WTC11 (cell line): ENCODE results near the gene PHLPP1. TPM values are rescaled to one million over a fixed set of nuclear protein-coding genes. Genes with fewer than 3 reads are reported as not detected.

Source experiments
- ATAC-seq: fragments of 200-7000 bp; cut with Tn5 transposase; 2 replicates; pipeline ENCODE4 v1.10.0; 2021; ENCODE audit warnings: mild to moderate bottlenecking, moderate library complexity
- CTCF ChIA-PET: fragments of 300-600 bp; sonication (Branson Sonifier 250); formaldehyde crosslinking; loops from one replicate; lab custom pipeline; 2021; ENCODE audit warnings: antibody characterized with exemption; lab: Charles Lee
- POLR2A ChIA-PET: fragments of 350-600 bp; sonication (Branson Sonifier 250); formaldehyde crosslinking; loops from one replicate; lab custom pipeline; 2021; ENCODE audit warnings: antibody characterized with exemption; lab: Charles Lee
- DNase-seq: peaks from one replicate; pipeline ENCODE4 v3.0.0; 2021; ENCODE audit warnings: low spot score
- H3K27ac Mint-ChIP-seq: 2 replicates; pipeline ENCODE4 v1.8.0; 2021; ENCODE audit warnings: mixed read lengths
- H3K27me3 Mint-ChIP-seq: 2 replicates; pipeline ENCODE4 v1.8.0; 2021; ENCODE audit warnings: low read depth, mild to moderate bottlenecking, moderate library complexity, mixed read lengths
- H3K36me3 Mint-ChIP-seq: 2 replicates; pipeline ENCODE4 v1.8.0; 2021; ENCODE audit warnings: mixed read lengths
- H3K4me1 Mint-ChIP-seq: 2 replicates; pipeline ENCODE4 v1.8.0; 2022; ENCODE audit warnings: mixed read lengths
- H3K4me3 Mint-ChIP-seq: 2 replicates; pipeline ENCODE4 v1.8.0; 2021; ENCODE audit warnings: mild to moderate bottlenecking, moderate library complexity, mixed read lengths
- H3K9me3 Mint-ChIP-seq: 2 replicates; pipeline ENCODE4 v1.8.0; 2021; ENCODE audit warnings: mixed read lengths
- EMX1 ChIP-seq: fragments of 250-450 bp; sonication (Bioruptor Pico); IDR thresholded peaks from 2 replicates; pipeline ENCODE4 v1.8.0; 2021; ENCODE audit warnings: mild to moderate bottlenecking
- GTF2I ChIP-seq: fragments of 250-450 bp; sonication (Bioruptor Pico); conservative IDR thresholded peaks from 2 replicates; pipeline ENCODE4 v1.4.0; 2021; ENCODE audit warnings: mild to moderate bottlenecking
- MXD4 ChIP-seq: fragments of 250-450 bp; sonication (Bioruptor Pico); IDR thresholded peaks from 2 replicates; pipeline ENCODE4 v1.8.0; 2021; ENCODE audit warnings: mild to moderate bottlenecking, moderate library complexity, borderline replicate concordance
- NFATC4 ChIP-seq: fragments of 250-450 bp; sonication (Bioruptor Pico); IDR thresholded peaks from 2 replicates; pipeline ENCODE4 v1.9.0; 2021; ENCODE audit warnings: mild to moderate bottlenecking
- SP1 ChIP-seq: sonication (generic); formaldehyde crosslinking; conservative IDR thresholded peaks from 2 replicates; pipeline ENCODE4 v1.8.1; 2022; ENCODE audit warnings: missing genetic modification reagents
- total RNA-seq: library from RNA; stranded (reverse); gene quantifications from 3 replicates; pipeline ENCODE4 v1.2.3, GENCODE V29; 2021
- TF ChIP-seq, protein P1 (sequence below): fragments of 250-450 bp; sonication (Bioruptor Pico); IDR thresholded peaks from 2 replicates; pipeline ENCODE4 v1.9.0; 2021; ENCODE audit warnings: mild to moderate bottlenecking
- TF ChIP-seq, protein P2 (sequence below): fragments of 250-450 bp; sonication (Bioruptor Pico); IDR thresholded peaks from 2 replicates; pipeline ENCODE4 v1.9.0; 2021; ENCODE audit warnings: mild to moderate bottlenecking, borderline replicate concordance
- TF ChIP-seq, protein P3 (sequence below): sonication (generic); formaldehyde crosslinking; conservative IDR thresholded peaks from 2 replicates; pipeline ENCODE4 v1.8.1; 2023; ENCODE audit warnings: mild to moderate bottlenecking, low read depth, missing genetic modification reagents, moderate library complexity
- TF ChIP-seq, protein P4 (sequence below): fragments of 250-450 bp; sonication (Bioruptor Pico); IDR thresholded peaks from 2 replicates; pipeline ENCODE4 v2.1.2; 2022; ENCODE audit warnings: mild to moderate bottlenecking, moderate library complexity
- TF ChIP-seq, protein P5 (sequence below): sonication (generic); formaldehyde crosslinking; IDR thresholded peaks from 2 replicates; pipeline ENCODE4 v1.8.1; 2023; ENCODE audit warnings: mild to moderate bottlenecking, moderate library complexity, missing genetic modification reagents

Gene PHLPP1
- total RNA-seq, 1 experiment from 2014 or later, result 52.0 TPM

DNA sequence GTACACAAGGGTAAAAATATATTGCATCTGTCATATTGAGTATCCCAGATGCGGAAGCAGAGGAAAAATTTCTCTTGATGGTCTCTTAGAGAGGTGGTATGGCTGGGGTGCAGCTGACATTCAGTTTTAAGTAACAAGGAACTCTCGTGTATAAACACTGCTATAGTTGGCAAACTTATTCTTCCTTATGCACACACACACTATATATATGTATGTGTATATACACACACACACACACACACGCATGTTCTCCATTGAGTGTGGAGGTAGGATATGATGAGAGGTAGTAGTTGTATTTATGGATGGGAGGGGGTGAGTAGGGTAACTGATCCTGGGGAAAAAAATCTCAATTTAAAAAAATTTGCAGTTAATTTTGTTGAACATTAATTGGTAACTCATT, 10.6 kb downstream of the PHLPP1 start (continued):
- TF ChIP-seq, protein P1, sequence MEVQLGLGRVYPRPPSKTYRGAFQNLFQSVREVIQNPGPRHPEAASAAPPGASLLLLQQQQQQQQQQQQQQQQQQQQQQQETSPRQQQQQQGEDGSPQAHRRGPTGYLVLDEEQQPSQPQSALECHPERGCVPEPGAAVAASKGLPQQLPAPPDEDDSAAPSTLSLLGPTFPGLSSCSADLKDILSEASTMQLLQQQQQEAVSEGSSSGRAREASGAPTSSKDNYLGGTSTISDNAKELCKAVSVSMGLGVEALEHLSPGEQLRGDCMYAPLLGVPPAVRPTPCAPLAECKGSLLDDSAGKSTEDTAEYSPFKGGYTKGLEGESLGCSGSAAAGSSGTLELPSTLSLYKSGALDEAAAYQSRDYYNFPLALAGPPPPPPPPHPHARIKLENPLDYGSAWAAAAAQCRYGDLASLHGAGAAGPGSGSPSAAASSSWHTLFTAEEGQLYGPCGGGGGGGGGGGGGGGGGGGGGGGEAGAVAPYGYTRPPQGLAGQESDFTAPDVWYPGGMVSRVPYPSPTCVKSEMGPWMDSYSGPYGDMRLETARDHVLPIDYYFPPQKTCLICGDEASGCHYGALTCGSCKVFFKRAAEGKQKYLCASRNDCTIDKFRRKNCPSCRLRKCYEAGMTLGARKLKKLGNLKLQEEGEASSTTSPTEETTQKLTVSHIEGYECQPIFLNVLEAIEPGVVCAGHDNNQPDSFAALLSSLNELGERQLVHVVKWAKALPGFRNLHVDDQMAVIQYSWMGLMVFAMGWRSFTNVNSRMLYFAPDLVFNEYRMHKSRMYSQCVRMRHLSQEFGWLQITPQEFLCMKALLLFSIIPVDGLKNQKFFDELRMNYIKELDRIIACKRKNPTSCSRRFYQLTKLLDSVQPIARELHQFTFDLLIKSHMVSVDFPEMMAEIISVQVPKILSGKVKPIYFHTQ, result no peak

DNA sequence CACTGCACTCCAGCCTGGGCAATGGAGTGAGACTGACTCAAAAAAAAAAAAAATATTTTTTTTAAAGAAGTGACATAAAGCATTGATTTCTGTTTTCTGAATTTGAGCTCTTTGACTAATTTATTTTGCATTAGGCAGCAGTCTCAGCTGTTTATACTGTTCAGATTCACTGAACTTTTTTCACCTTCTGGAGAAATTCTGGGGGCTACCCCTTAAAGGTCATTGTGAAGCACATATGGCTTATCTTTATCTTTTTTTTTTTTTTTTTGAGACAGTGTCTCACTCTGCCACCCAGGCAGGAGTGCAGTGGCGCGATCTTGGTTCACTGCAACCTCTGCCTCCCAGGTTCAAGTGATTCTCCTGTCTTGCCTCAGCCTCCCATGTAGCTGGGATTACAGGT, 12.9 kb downstream of the PHLPP1 start:
- H3K36me3 Mint-ChIP-seq, result peaks cover 24% of the 10 kb centered on the region
- H3K4me1 Mint-ChIP-seq, result peaks cover 56% of the 10 kb centered on the region
- ChIA-PET CTCF (interaction anchor here (0.9 kb wide), 1 partner anchor 14 kb away, joined by 3 read pairs; no protein-coding TSS in a partner anchor), POLR2A (no interaction called here)
- H3K27me3 Mint-ChIP-seq, result no peaks in the 10 kb centered on the region
- DNase-seq (no peak), ATAC-seq (no peak)
- TF ChIP-seq GTF2I (no peak), NFATC4 (no peak), SP1 (no peak), EMX1 (CRISPR knock-in tag) (no peak), MXD4 (CRISPR knock-in tag) (no peak)
- TF ChIP-seq, protein P2, sequence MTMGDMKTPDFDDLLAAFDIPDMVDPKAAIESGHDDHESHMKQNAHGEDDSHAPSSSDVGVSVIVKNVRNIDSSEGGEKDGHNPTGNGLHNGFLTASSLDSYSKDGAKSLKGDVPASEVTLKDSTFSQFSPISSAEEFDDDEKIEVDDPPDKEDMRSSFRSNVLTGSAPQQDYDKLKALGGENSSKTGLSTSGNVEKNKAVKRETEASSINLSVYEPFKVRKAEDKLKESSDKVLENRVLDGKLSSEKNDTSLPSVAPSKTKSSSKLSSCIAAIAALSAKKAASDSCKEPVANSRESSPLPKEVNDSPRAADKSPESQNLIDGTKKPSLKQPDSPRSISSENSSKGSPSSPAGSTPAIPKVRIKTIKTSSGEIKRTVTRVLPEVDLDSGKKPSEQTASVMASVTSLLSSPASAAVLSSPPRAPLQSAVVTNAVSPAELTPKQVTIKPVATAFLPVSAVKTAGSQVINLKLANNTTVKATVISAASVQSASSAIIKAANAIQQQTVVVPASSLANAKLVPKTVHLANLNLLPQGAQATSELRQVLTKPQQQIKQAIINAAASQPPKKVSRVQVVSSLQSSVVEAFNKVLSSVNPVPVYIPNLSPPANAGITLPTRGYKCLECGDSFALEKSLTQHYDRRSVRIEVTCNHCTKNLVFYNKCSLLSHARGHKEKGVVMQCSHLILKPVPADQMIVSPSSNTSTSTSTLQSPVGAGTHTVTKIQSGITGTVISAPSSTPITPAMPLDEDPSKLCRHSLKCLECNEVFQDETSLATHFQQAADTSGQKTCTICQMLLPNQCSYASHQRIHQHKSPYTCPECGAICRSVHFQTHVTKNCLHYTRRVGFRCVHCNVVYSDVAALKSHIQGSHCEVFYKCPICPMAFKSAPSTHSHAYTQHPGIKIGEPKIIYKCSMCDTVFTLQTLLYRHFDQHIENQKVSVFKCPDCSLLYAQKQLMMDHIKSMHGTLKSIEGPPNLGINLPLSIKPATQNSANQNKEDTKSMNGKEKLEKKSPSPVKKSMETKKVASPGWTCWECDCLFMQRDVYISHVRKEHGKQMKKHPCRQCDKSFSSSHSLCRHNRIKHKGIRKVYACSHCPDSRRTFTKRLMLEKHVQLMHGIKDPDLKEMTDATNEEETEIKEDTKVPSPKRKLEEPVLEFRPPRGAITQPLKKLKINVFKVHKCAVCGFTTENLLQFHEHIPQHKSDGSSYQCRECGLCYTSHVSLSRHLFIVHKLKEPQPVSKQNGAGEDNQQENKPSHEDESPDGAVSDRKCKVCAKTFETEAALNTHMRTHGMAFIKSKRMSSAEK (CRISPR knock-in tag), result no peak
- TF ChIP-seq, protein P3, sequence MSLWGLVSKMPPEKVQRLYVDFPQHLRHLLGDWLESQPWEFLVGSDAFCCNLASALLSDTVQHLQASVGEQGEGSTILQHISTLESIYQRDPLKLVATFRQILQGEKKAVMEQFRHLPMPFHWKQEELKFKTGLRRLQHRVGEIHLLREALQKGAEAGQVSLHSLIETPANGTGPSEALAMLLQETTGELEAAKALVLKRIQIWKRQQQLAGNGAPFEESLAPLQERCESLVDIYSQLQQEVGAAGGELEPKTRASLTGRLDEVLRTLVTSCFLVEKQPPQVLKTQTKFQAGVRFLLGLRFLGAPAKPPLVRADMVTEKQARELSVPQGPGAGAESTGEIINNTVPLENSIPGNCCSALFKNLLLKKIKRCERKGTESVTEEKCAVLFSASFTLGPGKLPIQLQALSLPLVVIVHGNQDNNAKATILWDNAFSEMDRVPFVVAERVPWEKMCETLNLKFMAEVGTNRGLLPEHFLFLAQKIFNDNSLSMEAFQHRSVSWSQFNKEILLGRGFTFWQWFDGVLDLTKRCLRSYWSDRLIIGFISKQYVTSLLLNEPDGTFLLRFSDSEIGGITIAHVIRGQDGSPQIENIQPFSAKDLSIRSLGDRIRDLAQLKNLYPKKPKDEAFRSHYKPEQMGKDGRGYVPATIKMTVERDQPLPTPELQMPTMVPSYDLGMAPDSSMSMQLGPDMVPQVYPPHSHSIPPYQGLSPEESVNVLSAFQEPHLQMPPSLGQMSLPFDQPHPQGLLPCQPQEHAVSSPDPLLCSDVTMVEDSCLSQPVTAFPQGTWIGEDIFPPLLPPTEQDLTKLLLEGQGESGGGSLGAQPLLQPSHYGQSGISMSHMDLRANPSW (CRISPR knock-in tag), result no peak
- TF ChIP-seq, protein P4, sequence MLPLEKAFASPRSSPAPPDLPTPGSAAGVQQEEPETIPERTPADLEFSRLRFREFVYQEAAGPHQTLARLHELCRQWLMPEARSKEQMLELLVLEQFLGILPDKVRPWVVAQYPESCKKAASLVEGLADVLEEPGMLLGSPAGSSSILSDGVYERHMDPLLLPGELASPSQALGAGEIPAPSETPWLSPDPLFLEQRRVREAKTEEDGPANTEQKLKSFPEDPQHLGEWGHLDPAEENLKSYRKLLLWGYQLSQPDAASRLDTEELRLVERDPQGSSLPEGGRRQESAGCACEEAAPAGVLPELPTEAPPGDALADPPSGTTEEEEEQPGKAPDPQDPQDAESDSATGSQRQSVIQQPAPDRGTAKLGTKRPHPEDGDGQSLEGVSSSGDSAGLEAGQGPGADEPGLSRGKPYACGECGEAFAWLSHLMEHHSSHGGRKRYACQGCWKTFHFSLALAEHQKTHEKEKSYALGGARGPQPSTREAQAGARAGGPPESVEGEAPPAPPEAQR, result no peak
- TF ChIP-seq, protein P5, sequence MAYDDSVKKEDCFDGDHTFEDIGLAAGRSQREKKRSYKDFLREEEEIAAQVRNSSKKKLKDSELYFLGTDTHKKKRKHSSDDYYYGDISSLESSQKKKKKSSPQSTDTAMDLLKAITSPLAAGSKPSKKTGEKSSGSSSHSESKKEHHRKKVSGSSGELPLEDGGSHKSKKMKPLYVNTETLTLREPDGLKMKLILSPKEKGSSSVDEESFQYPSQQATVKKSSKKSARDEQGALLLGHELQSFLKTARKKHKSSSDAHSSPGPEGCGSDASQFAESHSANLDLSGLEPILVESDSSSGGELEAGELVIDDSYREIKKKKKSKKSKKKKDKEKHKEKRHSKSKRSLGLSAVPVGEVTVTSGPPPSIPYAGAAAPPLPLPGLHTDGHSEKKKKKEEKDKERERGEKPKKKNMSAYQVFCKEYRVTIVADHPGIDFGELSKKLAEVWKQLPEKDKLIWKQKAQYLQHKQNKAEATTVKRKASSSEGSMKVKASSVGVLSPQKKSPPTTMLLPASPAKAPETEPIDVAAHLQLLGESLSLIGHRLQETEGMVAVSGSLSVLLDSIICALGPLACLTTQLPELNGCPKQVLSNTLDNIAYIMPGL, result no peak
- peaks cover 16% of the 10 kb centered on the region for H3K9me3 Mint-ChIP-seq
- H3K27ac Mint-ChIP-seq, result no peak overlapping the region; the same call in 1 of the 2 replicates
- no peak overlapping the region for H3K4me3 Mint-ChIP-seq
